ENCODE results near the gene CCNI2.

The CCNI2 gene

GRCh38 chr5:132746954-132747615 is at the start of gene CCNI2:
Gene CCNI2 (plus strand): TSS chr5:132747426. CDS start chr5:132747496, 70 bp downstream.
- DNase-seq = no peak

- no peak for DNase-seq
Measured at GRCh38 chr5:132704875-132705274, 42.4 kb upstream of the CCNI2 start.

- DNase-seq = no peak
Measured at GRCh38 chr5:132708645-132709044, 38.6 kb upstream of the CCNI2 start.

- DNase-seq = no peak
Measured at GRCh38 chr5:132714456-132715307, 32.5 kb upstream of the CCNI2 start.

GRCh38 chr5:132718544-132719312 is 28.5 kb upstream of the CCNI2 start:
- no peak for DNase-seq

- no peak for DNase-seq
Measured at GRCh38 chr5:132725745-132726144, 21.5 kb upstream of the CCNI2 start.

- no peak for DNase-seq
Measured at GRCh38 chr5:132729896-132730295, 17.3 kb upstream of the CCNI2 start.

GRCh38 chr5:132733499-132734148 is 13.6 kb upstream of the CCNI2 start:
- no peak for DNase-seq

GRCh38 chr5:132734687-132735086 is 12.5 kb upstream of the CCNI2 start:
- DNase-seq = no peak

GRCh38 chr5:132736853-132737833 is 10.1 kb upstream of the CCNI2 start, which contains the start of gene KIF3A:
Gene KIF3A (minus strand): TSS chr5:132737546. CDS start chr5:132737419, 127 bp downstream.
- DNase-seq = peak; percentile 95

GRCh38 chr5:132737982-132738681 is 9.1 kb upstream of the CCNI2 start:
- DNase-seq = no peak

GRCh38 chr5:132739232-132739631 is 8.0 kb upstream of the CCNI2 start:
- no peak for DNase-seq

- no peak for DNase-seq
Measured at GRCh38 chr5:132742158-132742557, 5.1 kb upstream of the CCNI2 start.

- no peak for DNase-seq
Measured at GRCh38 chr5:132742626-132743025, 4.6 kb upstream of the CCNI2 start.

- DNase-seq = no peak
Measured at GRCh38 chr5:132744659-132745058, 2.6 kb upstream of the CCNI2 start.

- no peak for DNase-seq
Measured at GRCh38 chr5:132746592-132746953, 653 bp upstream of the CCNI2 start.

- DNase-seq = no peak
Measured at GRCh38 chr5:132747616-132748440, 602 bp downstream of the CCNI2 start.

GRCh38 chr5:132748522-132749000 is 1.3 kb downstream of the CCNI2 start:
- DNase-seq = no peak

GRCh38 chr5:132749506-132749905 is 2.3 kb downstream of the CCNI2 start:
- DNase-seq = no peak

Data from left hindlimb (tissue), 1 donor.